Effector memory CD8-positive, alpha-beta T cell (primary cell): ENCODE measurements around the gene ZNF383.
"Not testable (repeated sequence)": the region's sequence is repeated elsewhere in the genome, so short reads cannot be mapped to it uniquely, and the experiment has no call there.

Experiments
- ATAC-seq: fragments of 150-1000 bp; cut with Tn5 transposase; replicated peaks from 2 replicates; pipeline ENCODE4 v1.10.0; 2021; ENCODE audit warnings: mild to moderate bottlenecking, moderate library complexity
- DNase-seq, 3 experiments: peaks; one replicate each; pipeline ENCODE4 v3.0.0; 2021
- H3K27ac Mint-ChIP-seq, 2 donors: one replicate each; pipeline ENCODE4 v1.8.0; 2022; ENCODE audit warnings: mild to moderate bottlenecking in 2 of 2, mixed read lengths in 2 of 2, moderate library complexity in 2 of 2
- H3K27me3 Mint-ChIP-seq, 2 donors: one replicate each; pipeline ENCODE4 v1.8.0; 2022; ENCODE audit warnings: mixed read lengths in 2 of 2
- H3K36me3 Mint-ChIP-seq: one replicate; pipeline ENCODE4 v1.8.0; 2022; ENCODE audit warnings: mild to moderate bottlenecking, moderate library complexity, mixed read lengths; ENCODE audit not compliant: insufficient read depth
- H3K4me1 Mint-ChIP-seq, 2 donors: one replicate each; pipeline ENCODE4 v1.8.0; 2022; ENCODE audit warnings: low read depth in 2 of 2, mixed read lengths in 2 of 2
- H3K4me3 Mint-ChIP-seq, 2 donors: one replicate each; pipeline ENCODE4 v1.8.0; 2022; ENCODE audit warnings: mild to moderate bottlenecking in 2 of 2, mixed read lengths in 2 of 2, moderate library complexity in 2 of 2
- H3K9me3 Mint-ChIP-seq, 2 donors: one replicate each; pipeline ENCODE4 v1.8.0; 2022; ENCODE audit warnings: mixed read lengths in 2 of 2
- total RNA-seq, 9 experiments: gene quantifications; one replicate each; lab custom pipeline; 2026; lab: John Stamatoyannopoulos, UW

ZNF383 gene
- 17.3 to 52.5 (median 18.2) reads per million in 9 experiments for total RNA-seq

GRCh38 chr19:37217775-37218591 lies at the start of gene ZNF383:
TSS of gene ZNF383 (plus strand) at chr19:37218214. CDS start at chr19:37230454, 12,240 bp downstream.
- no peaks in the 10 kb centered on the region for H3K27me3 Mint-ChIP-seq
- DNase-seq: peak; percentile 77 to 81 (median 78)
- H3K4me1 Mint-ChIP-seq: peaks cover 23 to 34% of the 10 kb centered on the region in 2 donors
- H3K4me3 Mint-ChIP-seq: peak within 1 kb of the TSS; percentile 82 to 94
- H3K27ac Mint-ChIP-seq: peak within 1 kb of the TSS; percentile 90 to 97
- peak; percentile 87 for ATAC-seq
- H3K36me3 Mint-ChIP-seq: peaks cover 24% of the 10 kb centered on the region
- no peaks in the 10 kb centered on the region for H3K9me3 Mint-ChIP-seq

DNA sequence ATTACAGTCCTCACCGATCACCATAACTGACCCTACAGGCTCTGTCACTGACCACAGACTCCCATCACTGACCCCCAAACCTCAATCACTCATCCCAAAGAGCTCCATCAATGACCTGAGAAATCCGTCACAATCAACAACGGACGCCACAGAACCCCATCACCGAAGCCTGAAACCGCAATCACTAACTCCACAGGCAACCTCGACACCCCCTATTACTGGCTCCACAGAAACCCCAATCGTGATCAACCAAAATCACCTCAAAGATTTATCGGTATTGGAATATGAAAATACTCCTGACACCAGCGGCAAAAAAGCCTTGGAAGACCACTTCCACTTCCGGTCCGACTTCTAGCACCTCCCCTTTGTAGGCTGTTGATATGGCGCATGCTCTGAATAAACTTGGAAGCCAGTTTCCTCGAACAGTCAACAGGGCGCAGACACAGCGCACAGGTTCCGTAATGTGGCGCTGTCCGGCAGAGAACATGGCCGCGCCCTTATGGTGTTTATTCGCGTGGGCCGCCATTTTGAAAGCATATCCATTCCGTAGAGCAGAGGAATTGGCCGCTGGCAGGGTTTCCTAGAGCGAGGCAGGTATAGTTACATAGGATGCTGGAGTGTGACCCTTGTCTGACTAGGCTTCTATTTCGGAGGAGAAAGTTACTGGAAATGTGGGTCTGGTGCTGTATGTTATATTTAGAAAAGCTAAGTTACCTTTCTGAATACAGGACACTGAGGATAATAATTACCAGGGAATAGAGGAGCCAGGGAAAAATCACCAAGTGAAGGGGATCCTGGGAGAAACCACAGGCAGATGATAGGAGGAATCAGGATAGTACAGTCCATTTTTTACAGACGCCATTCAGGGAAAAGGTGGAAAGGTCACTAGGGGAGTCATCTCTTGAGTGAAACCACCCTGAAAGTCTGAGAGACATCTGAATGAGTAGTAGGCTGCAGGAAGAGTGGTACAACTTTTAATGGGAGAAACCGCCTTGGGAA lies 45.3 kb upstream of the ZNF383 start, which contains the start of gene ZNF585A:
Gene ZNF585A, minus strand, starts transcription at position 328 of the 999 bp plus-strand sequence. CDS start 2,785 bp downstream, outside the sequence.
- Mint-ChIP-seq H3K4me3 (peak within 1 kb of the TSS in 1 of 2 donors; percentile 27), H3K36me3 (peaks cover 17% of the 10 kb centered on the region), H3K27ac (no peak within 1 kb of the TSS), H3K4me1 (peaks cover 0 to 8% of the 10 kb centered on the region in 2 donors), H3K27me3 (no peaks in the 10 kb centered on the region), H3K9me3 (peaks cover 0 to 8% of the 10 kb centered on the region in 2 donors)
- DNase-seq (peak; percentile 88 to 89 (median 89)), ATAC-seq (peak; percentile 99)

DNA sequence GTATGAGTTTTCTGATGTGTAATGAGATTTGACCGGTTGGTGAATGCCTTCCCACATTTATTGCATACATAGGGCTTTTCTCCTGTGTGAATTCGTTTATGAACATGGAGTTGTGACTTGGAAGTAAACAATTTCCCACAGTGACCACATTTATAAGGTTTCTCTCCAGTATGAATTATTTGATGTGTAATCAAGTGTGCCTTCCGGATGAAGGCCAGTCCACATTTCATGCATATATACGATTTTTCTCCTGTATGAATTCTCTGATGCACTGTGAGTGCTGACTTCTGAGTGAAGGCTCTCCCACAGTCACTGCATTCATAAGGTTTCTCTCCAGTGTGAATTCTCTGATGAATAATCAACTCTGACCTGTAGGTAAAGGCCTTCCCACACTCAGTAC lies 31.9 kb upstream of the ZNF383 start:
- H3K36me3 Mint-ChIP-seq: peaks cover 21% of the 10 kb centered on the region

GRCh38 chr19:37195248-37195647 lies 22.8 kb upstream of the ZNF383 start:
- not testable (repeated sequence) for H3K9me3 Mint-ChIP-seq, DNase-seq, H3K27me3 Mint-ChIP-seq, H3K4me3 Mint-ChIP-seq, H3K4me1 Mint-ChIP-seq, H3K27ac Mint-ChIP-seq, ATAC-seq
- H3K36me3 Mint-ChIP-seq: peaks cover 22% of the 10 kb centered on the region

More for the DNA sequence above, 31.9 kb upstream of the ZNF383 start:
- not testable (repeated sequence) for H3K27me3 Mint-ChIP-seq, H3K4me3 Mint-ChIP-seq, H3K27ac Mint-ChIP-seq, DNase-seq, H3K4me1 Mint-ChIP-seq, ATAC-seq
- H3K9me3 Mint-ChIP-seq: peaks cover 16 to 28% of the 10 kb centered on the region in 2 donors

GRCh38 chr19:37197115-37197514 lies 20.9 kb upstream of the ZNF383 start:
- not testable (repeated sequence) for ATAC-seq, H3K27ac Mint-ChIP-seq, H3K4me1 Mint-ChIP-seq, H3K27me3 Mint-ChIP-seq, DNase-seq, H3K9me3 Mint-ChIP-seq, H3K4me3 Mint-ChIP-seq
- H3K36me3 Mint-ChIP-seq: peaks cover 32% of the 10 kb centered on the region

GRCh38 chr19:37197768-37198167 lies 20.2 kb upstream of the ZNF383 start:
- no peaks in the 10 kb centered on the region for H3K4me1 Mint-ChIP-seq
- H3K27me3 Mint-ChIP-seq: no peaks in the 10 kb centered on the region
- DNase-seq: no peak
- ATAC-seq: no peak
- peaks cover 0 to 3% of the 10 kb centered on the region in 2 donors for H3K9me3 Mint-ChIP-seq
- H3K36me3 Mint-ChIP-seq: peaks cover 39% of the 10 kb centered on the region
- H3K27ac Mint-ChIP-seq: no peak overlapping the region
- peak overlapping the region in 1 of 2 donors; percentile 31 for H3K4me3 Mint-ChIP-seq

DNA sequence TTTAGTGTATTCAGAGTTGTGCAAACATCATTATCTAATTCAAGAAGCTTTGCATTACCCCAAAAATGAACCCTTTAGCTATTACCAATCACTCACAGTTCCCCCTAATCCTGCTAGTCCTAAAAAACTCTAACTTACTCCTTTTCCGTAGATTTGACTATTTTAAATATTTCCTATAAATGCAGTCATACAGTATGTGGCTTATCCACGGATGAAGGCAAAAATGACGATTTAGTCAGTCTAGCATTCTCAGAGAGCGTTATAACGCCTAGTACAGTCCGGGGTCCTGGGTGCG lies 587 bp upstream of the ZNF383 start:
- H3K27ac Mint-ChIP-seq: peak overlapping the region; percentile 90 to 97
- peak overlapping the region; percentile 82 to 94 for H3K4me3 Mint-ChIP-seq
- ATAC-seq (no peak), DNase-seq (no peak)
- no peaks in the 10 kb centered on the region for H3K27me3 Mint-ChIP-seq
- peaks cover 23 to 34% of the 10 kb centered on the region in 2 donors for H3K4me1 Mint-ChIP-seq
- peaks cover 20% of the 10 kb centered on the region for H3K36me3 Mint-ChIP-seq
- H3K9me3 Mint-ChIP-seq: no peaks in the 10 kb centered on the region

GRCh38 chr19:37218592-37218935 lies 550 bp downstream of the ZNF383 start:
- ATAC-seq (no peak), DNase-seq (no peak)
- Mint-ChIP-seq H3K9me3 (no peaks in the 10 kb centered on the region), H3K27ac (peak overlapping the region; percentile 90 to 97), H3K27me3 (no peaks in the 10 kb centered on the region), H3K4me1 (peaks cover 23 to 34% of the 10 kb centered on the region in 2 donors), H3K36me3 (peaks cover 24% of the 10 kb centered on the region), H3K4me3 (peak overlapping the region; percentile 82 to 94)

DNA sequence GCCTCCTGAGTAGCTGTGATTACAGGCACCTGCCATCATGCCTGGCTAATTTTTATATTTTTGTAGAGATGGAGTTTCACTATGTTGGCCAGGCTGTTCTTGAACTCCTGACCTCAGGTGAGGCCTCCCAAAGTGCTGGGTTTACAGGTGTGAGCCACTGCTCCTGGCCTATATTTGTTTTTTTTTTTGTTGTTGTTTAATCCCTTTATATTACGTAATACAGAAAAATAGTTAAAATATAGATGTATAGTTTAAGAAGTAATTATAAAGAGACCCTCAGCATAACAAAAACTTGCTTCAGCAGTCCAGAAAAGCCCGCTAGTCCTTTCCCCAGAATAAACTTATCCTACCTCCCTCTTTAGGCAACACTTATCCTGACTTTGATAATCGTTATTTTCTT lies 2.4 kb downstream of the ZNF383 start:
- H3K9me3 Mint-ChIP-seq: no peaks in the 10 kb centered on the region
- peak overlapping the region in 1 of 2 donors; percentile 90 for H3K27ac Mint-ChIP-seq
- DNase-seq (no peak), ATAC-seq (no peak)
- peaks cover 23 to 34% of the 10 kb centered on the region in 2 donors for H3K4me1 Mint-ChIP-seq
- no peaks in the 10 kb centered on the region for H3K27me3 Mint-ChIP-seq
- H3K36me3 Mint-ChIP-seq: peaks cover 33% of the 10 kb centered on the region
- H3K4me3 Mint-ChIP-seq: peak overlapping the region in 1 of 2 donors; percentile 82

DNA sequence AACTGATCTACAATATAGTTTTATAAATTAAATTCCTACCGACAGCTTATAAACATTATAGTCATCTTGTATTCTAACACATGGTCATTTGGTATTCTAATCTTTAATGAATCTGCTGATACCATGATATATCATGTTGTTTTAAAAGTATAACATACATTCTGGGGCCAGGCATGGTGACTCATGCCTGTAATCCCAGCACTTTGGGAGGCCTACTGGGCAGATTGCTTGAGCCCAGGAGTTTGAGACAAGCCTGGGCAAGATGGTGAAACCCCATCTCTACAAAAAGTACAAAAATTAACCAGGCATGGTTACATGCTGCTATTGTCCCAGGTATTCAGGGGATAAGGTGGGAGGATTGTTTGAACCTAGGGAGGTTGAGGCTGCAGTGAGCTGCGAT lies 3.1 kb downstream of the ZNF383 start:
- Mint-ChIP-seq H3K4me3 (peak overlapping the region in 1 of 2 donors; percentile 8), H3K36me3 (peaks cover 41% of the 10 kb centered on the region), H3K4me1 (peaks cover 24 to 34% of the 10 kb centered on the region in 2 donors), H3K27me3 (no peaks in the 10 kb centered on the region), H3K9me3 (no peaks in the 10 kb centered on the region), H3K27ac (no peak overlapping the region)
- DNase-seq (no peak), ATAC-seq (no peak)

- ATAC-seq: no peak
- H3K4me1 Mint-ChIP-seq: peaks cover 3 to 13% of the 10 kb centered on the region in 2 donors
- no peaks in the 10 kb centered on the region for H3K9me3 Mint-ChIP-seq
- H3K27ac Mint-ChIP-seq: no peak overlapping the region
- no peak for DNase-seq
- H3K4me3 Mint-ChIP-seq: no peak overlapping the region
- H3K36me3 Mint-ChIP-seq: peaks cover 58% of the 10 kb centered on the region
- no peaks in the 10 kb centered on the region for H3K27me3 Mint-ChIP-seq
Observed at GRCh38 chr19:37226248-37226647, 8.2 kb downstream of the ZNF383 start.

DNA sequence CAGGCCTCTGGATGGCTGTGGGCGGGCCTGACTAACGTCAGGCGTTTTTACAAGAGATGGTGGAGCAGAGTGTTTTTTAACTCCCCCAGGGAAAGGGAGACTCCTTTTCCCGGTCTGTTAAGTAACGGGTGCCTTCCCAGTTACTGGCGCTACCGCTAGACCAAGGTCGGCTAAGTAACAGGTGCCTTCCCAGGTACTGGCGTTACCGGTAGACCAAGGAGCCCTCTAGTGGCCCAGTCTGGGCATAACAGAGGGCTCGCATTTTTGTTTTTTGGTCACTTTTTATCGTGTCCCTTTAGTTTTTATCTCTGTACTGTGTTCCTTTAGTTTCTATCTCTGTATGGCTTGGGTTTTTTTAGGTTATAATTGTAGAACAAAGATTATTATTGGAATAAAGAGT lies 10.0 kb downstream of the ZNF383 start:
- peak; percentile 28 to 49 (median 32) for DNase-seq

GRCh38 chr19:37243206-37243632 lies 25.2 kb downstream of the ZNF383 start:
- Mint-ChIP-seq H3K4me1 (no peaks in the 10 kb centered on the region), H3K9me3 (peaks cover 15 to 22% of the 10 kb centered on the region in 2 donors), H3K27ac (no peak overlapping the region), H3K36me3 (peaks cover 50% of the 10 kb centered on the region), H3K27me3 (no peaks in the 10 kb centered on the region), H3K4me3 (no peak overlapping the region)
- DNase-seq: no peak
- ATAC-seq: no peak

More for the DNA sequence above, 10.0 kb downstream of the ZNF383 start:
- Mint-ChIP-seq H3K4me1 (peaks cover 3 to 12% of the 10 kb centered on the region in 2 donors), H3K27me3 (no peaks in the 10 kb centered on the region), H3K36me3 (peaks cover 65% of the 10 kb centered on the region), H3K9me3 (no peaks in the 10 kb centered on the region), H3K27ac (no peak overlapping the region), H3K4me3 (no peak overlapping the region)
- peak; percentile 19 for ATAC-seq
